Uterus (tissue), 4 donors: ENCODE results near the gene TLCD3A. TPM values are rescaled to one million over a fixed set of nuclear protein-coding genes. Genes with fewer than 3 reads are reported as not detected.
A peak's percentile ranks its signal among the peaks of the same experiment; 100 is the strongest.

Experiments
- DNase-seq, 2 donors: peaks; one replicate each; pipeline ENCODE4 v3.0.0-alpha.2; 2019 to 2020
- H3K27ac ChIP-seq, 2 donors: fragments of 200-600 bp; sonication (generic); 1 replicate in 1 of 2; 2 replicates in 1 of 2; pipeline ENCODE4 v1.5.1; 2016 to 2018
- H3K27me3 ChIP-seq, 2 donors: fragments of 200-600 bp; sonication (generic); one replicate each; pipeline ENCODE4 v1.5.1; 2018 to 2019; ENCODE audit warnings: control low read depth in 1 of 2
- H3K36me3 ChIP-seq, 2 donors: fragments of 200-600 bp; sonication (generic); one replicate each; pipeline ENCODE4 v1.5.1; 2019; ENCODE audit warnings: control low read depth in 1 of 2
- H3K4me1 ChIP-seq, 2 donors: fragments of 200-600 bp; sonication (generic); one replicate each; pipeline ENCODE4 v1.5.1; 2018 to 2019; ENCODE audit warnings: control low read depth in 1 of 2
- H3K4me3 ChIP-seq, 2 donors: fragments of 200-600 bp; sonication (generic); 1 replicate in 1 of 2; 2 replicates in 1 of 2; pipeline ENCODE4 v1.5.1; 2018 to 2019; ENCODE audit warnings: mild to moderate bottlenecking in 1 of 2
- H3K9me3 ChIP-seq, 2 donors: fragments of 200-600 bp; sonication (generic); one replicate each; pipeline ENCODE4 v1.5.1; 2019; ENCODE audit warnings: control low read depth in 1 of 2
- CTCF ChIP-seq, 4 experiments: fragments of 200-600 bp in 2 of 4; fragments of 450-650 bp in 2 of 4; sonication (generic) in 2 of 4; IDR thresholded peaks; one replicate each; pipeline ENCODE4 v1.5.1; 2016 to 2019; ENCODE audit warnings: antibody characterized with exemption in 4 of 4, mild to moderate bottlenecking in 2 of 4, moderate library complexity in 1 of 4
- POLR2A ChIP-seq, 2 donors: fragments of 450-650 bp; IDR thresholded peaks; one replicate each; pipeline ENCODE4 v1.6.1; 2016; ENCODE audit warnings: antibody characterized with exemption in 2 of 2, mild to moderate bottlenecking in 1 of 2, moderate library complexity in 1 of 2
- intact Hi-C: fragments of 100-400 bp; cut with DNase I; formaldehyde crosslinking; loops from one replicate; pipeline ENCODE4 v1.15.1; 2023; ENCODE audit warnings: low total_unique reads
- total RNA-seq, 4 donors: library from RNA; depleted of rRNA in 3 of 4; stranded (reverse); fragments of >200 nt in 3 of 4; gene quantifications; one replicate each; pipeline versions ENCODE4 v1.1.0 to v1.2.4, GENCODE V29; 2014 to 2023
- donor health status: DM: yes; HTN: yes; CAD: no.

The TLCD3A gene
- total RNA-seq, 4 donors from 2014 or later = 3.2 to 19.6 (median 15.6) TPM; not detected in 1

GRCh38 chr17:750431-751037 is 18.1 kb downstream of the TLCD3A start:
- intact Hi-C loops = no loop called here
- Histone ChIP-seq H3K9me3 (no peaks in the 10 kb centered on the region), H3K36me3 (no peaks in the 10 kb centered on the region), H3K4me1 (peaks cover 0 to 14% of the 10 kb centered on the region in 2 donors), H3K27ac (peak overlapping the region in 1 of 2 donors; percentile 3), H3K27me3 (no peaks in the 10 kb centered on the region), H3K4me3 (peak overlapping the region in 1 of 2 donors; percentile 75)
- TF ChIP-seq CTCF (IDR thresholded peaks at IDR 0.05) (no peak), POLR2A (IDR thresholded peaks at IDR 0.05) (no peak)
- DNase-seq = no peak

GRCh38 chr17:751269-752001 is 19.0 kb downstream of the TLCD3A start:
- peak in 1 of 2 donors; percentile 44 for DNase-seq
- no peak for TF ChIP-seq POLR2A (IDR thresholded peaks at IDR 0.05)
- no peak for TF ChIP-seq CTCF (IDR thresholded peaks at IDR 0.05)
- H3K27me3 ChIP-seq = no peaks in the 10 kb centered on the region
- no peaks in the 10 kb centered on the region for H3K36me3 ChIP-seq
- H3K9me3 ChIP-seq = no peaks in the 10 kb centered on the region
- H3K4me3 ChIP-seq = peak overlapping the region; percentile 59 to 75
- intact Hi-C loops = no loop called here
- H3K4me1 ChIP-seq = peaks cover 0 to 14% of the 10 kb centered on the region in 2 donors
- H3K27ac ChIP-seq = peak overlapping the region; percentile 75 to 91

GRCh38 chr17:752002-752619 is 19.7 kb downstream of the TLCD3A start, which contains the start of gene GEMIN4:
TSS of gene GEMIN4 (minus strand) at chr17:752264. CDS start at chr17:752142, 122 bp downstream.
- TF ChIP-seq CTCF (IDR thresholded peaks at IDR 0.05) (peak; percentile 92 to 97 (median 96)), POLR2A (IDR thresholded peaks at IDR 0.05) (peak; percentile 66 to 83)

GRCh38 chr17:752620-753219 is 20.3 kb downstream of the TLCD3A start:
- no peaks in the 10 kb centered on the region for H3K9me3 ChIP-seq
- no peaks in the 10 kb centered on the region for H3K36me3 ChIP-seq
- TF ChIP-seq CTCF (IDR thresholded peaks at IDR 0.05) (no peak), POLR2A (IDR thresholded peaks at IDR 0.05) (no peak)
- H3K4me3 ChIP-seq = peak overlapping the region; percentile 59 to 75
- H3K27me3 ChIP-seq = no peaks in the 10 kb centered on the region
- DNase-seq = peak; percentile 78 to 80
- H3K4me1 ChIP-seq = peaks cover 0 to 14% of the 10 kb centered on the region in 2 donors
- intact Hi-C loops = no loop called here
- H3K27ac ChIP-seq = peak overlapping the region; percentile 75 to 91

More at GRCh38 chr17:752002-752619, 19.7 kb downstream of the TLCD3A start, which contains the start of gene GEMIN4:
- Histone ChIP-seq H3K4me1 (peaks cover 0 to 14% of the 10 kb centered on the region in 2 donors), H3K4me3 (peak within 1 kb of the TSS; percentile 59 to 75), H3K27me3 (no peaks in the 10 kb centered on the region), H3K36me3 (no peaks in the 10 kb centered on the region), H3K27ac (peak within 1 kb of the TSS; percentile 75 to 91), H3K9me3 (no peaks in the 10 kb centered on the region)
- peak; percentile 88 to 95 for DNase-seq
- intact Hi-C loops = no loop called here
